GM12874 (cell line): ENCODE data around the gene TIMM17B.

Experiments used
- TF ChIP-seq, protein P1 (sequence below): IDR thresholded peaks from 2 replicates; pipeline ENCODE4 v1.5.1; 2011; ENCODE audit warnings: low read depth, mild to moderate bottlenecking, control low read depth, low read length, moderate library complexity; ENCODE audit not compliant: insufficient read depth

Gene TIMM17B

DNA sequence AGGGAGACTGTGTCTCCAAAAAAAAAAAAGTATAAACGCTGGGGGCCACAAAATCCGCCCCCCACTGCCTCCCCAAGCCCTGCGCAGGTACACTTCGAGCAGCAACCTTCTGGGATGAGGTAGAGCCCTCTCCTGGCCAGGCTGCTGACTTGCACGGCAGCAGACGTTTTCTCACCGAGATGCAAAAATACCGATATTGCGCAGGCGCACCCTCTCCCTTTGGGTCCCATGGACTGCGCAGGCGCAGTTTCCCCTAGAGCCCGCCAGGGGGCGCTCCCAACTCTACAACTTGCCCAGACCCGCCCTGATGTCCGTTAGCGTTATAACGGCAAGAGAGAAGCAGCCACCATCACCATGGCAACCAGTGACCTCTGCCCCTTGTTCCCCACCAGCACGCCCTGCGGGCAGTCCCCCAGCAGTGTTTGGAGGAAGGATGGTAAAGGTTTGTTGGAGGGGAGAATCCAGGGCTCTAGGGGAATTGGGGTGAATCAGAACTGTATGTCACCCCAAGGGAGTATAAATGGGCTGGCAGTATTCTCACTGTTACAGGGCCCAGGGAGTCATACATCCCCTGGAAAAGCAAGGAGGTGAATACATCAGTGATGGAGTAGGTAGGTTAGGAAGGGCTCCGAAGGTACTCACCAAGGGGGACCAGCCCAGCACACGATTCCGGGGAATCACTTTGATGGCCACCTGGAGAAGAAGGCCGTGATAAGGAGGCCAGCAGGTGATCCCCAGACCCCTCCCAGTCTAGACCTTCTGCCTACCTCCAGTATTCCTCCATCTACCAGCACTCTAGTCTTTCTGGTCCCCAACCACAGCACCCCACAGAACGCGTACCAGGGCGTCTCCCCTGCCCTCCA lies 19.8 kb upstream of the TIMM17B start:
- TF ChIP-seq, protein P1, sequence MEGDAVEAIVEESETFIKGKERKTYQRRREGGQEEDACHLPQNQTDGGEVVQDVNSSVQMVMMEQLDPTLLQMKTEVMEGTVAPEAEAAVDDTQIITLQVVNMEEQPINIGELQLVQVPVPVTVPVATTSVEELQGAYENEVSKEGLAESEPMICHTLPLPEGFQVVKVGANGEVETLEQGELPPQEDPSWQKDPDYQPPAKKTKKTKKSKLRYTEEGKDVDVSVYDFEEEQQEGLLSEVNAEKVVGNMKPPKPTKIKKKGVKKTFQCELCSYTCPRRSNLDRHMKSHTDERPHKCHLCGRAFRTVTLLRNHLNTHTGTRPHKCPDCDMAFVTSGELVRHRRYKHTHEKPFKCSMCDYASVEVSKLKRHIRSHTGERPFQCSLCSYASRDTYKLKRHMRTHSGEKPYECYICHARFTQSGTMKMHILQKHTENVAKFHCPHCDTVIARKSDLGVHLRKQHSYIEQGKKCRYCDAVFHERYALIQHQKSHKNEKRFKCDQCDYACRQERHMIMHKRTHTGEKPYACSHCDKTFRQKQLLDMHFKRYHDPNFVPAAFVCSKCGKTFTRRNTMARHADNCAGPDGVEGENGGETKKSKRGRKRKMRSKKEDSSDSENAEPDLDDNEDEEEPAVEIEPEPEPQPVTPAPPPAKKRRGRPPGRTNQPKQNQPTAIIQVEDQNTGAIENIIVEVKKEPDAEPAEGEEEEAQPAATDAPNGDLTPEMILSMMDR, result peak; percentile 87

- TF ChIP-seq, protein P1, result no peak
Observed at GRCh38 chrX:48914593-48915493, 17.3 kb upstream of the TIMM17B start.

DNA sequence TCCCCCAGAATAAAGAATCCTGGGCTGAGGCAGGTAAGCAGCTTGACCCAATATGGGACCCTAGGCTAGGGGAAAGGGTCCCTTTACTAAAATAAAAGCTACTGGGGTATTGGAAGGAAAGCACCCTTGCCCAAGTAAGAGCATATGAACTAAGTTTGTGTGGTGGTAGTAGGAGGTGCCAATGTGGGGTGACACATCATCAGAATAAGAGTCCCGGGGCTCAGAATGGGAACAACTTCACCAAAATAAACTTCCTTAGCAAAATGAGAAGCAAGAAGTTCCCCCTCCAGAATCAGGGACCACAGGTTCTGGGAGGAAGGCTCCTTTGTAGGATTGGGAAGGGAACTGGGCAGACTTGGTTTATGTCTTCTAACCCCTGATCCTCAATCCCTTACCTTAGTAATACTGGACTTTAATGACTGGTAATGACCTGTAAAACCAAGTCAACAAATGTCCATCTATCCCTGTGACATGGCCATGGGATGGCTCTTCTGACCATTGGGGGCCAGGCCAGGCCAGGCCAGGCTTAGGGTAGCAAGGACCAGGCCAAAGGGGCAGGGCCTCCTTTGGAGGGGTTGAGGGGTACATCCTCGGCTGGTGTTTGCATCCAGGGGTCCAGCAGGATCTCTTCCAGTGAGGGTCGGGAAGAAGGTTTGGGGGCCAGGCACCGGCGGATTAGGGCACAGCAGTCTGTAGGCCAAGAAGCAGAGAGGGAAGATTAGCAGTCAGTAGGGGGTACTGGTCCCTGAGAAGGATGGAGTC lies 16.2 kb upstream of the TIMM17B start:
- TF ChIP-seq, protein P1, result no peak

DNA sequence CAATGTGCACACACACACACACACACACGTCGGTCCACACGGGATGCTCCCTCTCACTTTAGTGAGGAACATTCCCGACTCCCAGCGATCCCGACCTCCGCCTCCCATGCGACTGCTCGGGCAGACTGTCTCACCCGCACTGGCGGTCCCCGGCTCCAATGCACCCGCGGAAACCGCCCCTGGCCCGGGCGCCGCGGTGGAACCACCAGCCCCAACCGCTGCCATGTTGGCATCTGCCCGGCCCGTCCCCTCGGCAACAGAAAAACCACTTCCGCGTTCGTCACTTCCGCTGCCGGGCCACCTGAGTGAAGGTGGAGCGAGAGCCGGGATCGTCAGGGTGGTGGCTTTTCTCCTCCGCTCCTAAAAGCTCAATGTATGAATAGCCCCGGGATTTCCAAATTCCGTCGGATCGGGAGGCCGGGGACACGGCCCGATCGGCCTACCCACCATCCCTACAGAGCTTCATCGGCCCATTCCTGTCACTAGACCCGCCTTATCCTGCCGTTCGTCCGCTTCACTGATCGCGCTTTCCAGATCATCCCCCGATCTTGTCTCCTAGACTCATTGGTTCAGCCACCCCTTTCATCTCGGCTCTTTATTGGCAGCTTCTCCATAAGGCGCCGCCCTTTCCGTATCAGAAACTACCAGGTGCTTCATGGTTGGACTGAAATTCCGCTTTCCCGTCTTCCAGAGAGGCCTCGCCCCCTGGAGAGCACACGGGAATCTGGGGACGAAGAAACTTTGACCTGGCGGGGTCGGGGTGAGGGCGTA lies 14.0 kb upstream of the TIMM17B start, which contains the start of gene SLC35A2:
TSS of gene SLC35A2 (minus strand) at position 235 of the 771 bp plus-strand sequence. CDS start at position 225, 10 bp downstream.
- TF ChIP-seq, protein P1, result no peak

GRCh38 chrX:48910926-48911411 lies 13.4 kb upstream of the TIMM17B start:
- TF ChIP-seq, protein P1, result no peak

- TF ChIP-seq, protein P1, result no peak
Observed at GRCh38 chrX:48909703-48910294, 12.2 kb upstream of the TIMM17B start.
